GM12878 (cell line): ENCODE results near the gene CCR5. TPM values are rescaled to one million over a fixed set of nuclear protein-coding genes. Genes with fewer than 3 reads are reported as not detected.

ENCODE experiments used
- ATAC-seq: fragments of 200-7000 bp; cut with Tn5 transposase; 3 replicates; pipeline ENCODE4 v1.9.1; 2020; ENCODE audit warnings: mild to moderate bottlenecking, moderate library complexity
- BruUV-seq: library from RNA; stranded (reverse); fragments of 400-500 nt; replicated peaks from 2 replicates; lab custom pipeline; 2021; lab: Mats Ljungman, UMichigan
- CTCF ChIA-PET: fragments of 300-600 bp; sonication (Branson Sonifier 250); formaldehyde crosslinking; extraction: SDS; loops from one replicate; lab custom pipeline; 2021; ENCODE audit warnings: inconsistent platforms; lab: Yijun Ruan, JAX
- POLR2A ChIA-PET: fragments of 350-600 bp; formaldehyde crosslinking; extraction: SDS; loops from one replicate; lab custom pipeline; 2021; ENCODE audit warnings: inconsistent platforms; lab: Charles Lee
- RAD21 ChIA-PET: fragments of 300-600 bp; sonication (Branson Sonifier 250); formaldehyde crosslinking; loops from one replicate; lab custom pipeline; 2023; ENCODE audit warnings: antibody characterized with exemption; ENCODE audit not compliant: unreplicated experiment; lab: Charles Lee
- SMC1A ChIA-PET: fragments of 300-600 bp; sonication (Branson Sonifier 250); formaldehyde crosslinking; loops from one replicate; lab custom pipeline; 2023; ENCODE audit not compliant: unreplicated experiment, uncharacterized antibody; lab: Charles Lee
- DNase-seq: peaks from one replicate; pipeline ENCODE4 v3.0.0-alpha.2; 2011; ENCODE audit warnings: low read depth, low spot score
- FAIRE-seq: peaks from 3 replicates; lab custom pipeline; 2011; peaks lifted over from hg19 to GRCh38; lab: Jason Lieb, UNC
- H2AFZ ChIP-seq: 2 replicates; pipeline ENCODE4 v1.6.0; 2011; ENCODE audit warnings: low read depth, low read length, control low read depth; ENCODE audit not compliant: control insufficient read depth
- H3K27ac ChIP-seq: 2 replicates; pipeline ENCODE4 v1.5.1; 2011; ENCODE audit warnings: control low read depth; ENCODE audit not compliant: control insufficient read depth, insufficient read depth
- H3K27me3 ChIP-seq, 2 experiments: replicated peaks in 1 of 2; 2 replicates each; pipeline versions ENCODE4 v1.6.0 to v1.6.1; 2011; ENCODE audit warnings: low read length in 1 of 2; ENCODE audit not compliant: control insufficient read depth in 2 of 2, insufficient read depth in 2 of 2
- H3K36me3 ChIP-seq, 2 experiments: 2 replicates each; pipeline ENCODE4 v1.5.1; 2011; ENCODE audit warnings: low read length in 1 of 2; ENCODE audit not compliant: control insufficient read depth in 2 of 2, insufficient read depth in 2 of 2
- H3K4me1 ChIP-seq: 2 replicates; pipeline ENCODE4 v1.6.1; 2011; ENCODE audit warnings: mild to moderate bottlenecking, low read length, moderate library complexity, mixed read lengths; ENCODE audit not compliant: control insufficient read depth, insufficient read depth
- H3K4me2 ChIP-seq: 2 replicates; pipeline ENCODE4 v1.6.0; 2011; ENCODE audit warnings: control low read depth; ENCODE audit not compliant: control insufficient read depth, insufficient read depth
- H3K4me3 ChIP-seq: fragments of 200-600 bp; sonication (generic); 2 replicates; pipeline ENCODE4 v1.5.1; 2016
- H3K79me2 ChIP-seq: 2 replicates; pipeline ENCODE4 v1.6.0; 2011; ENCODE audit warnings: low read length; ENCODE audit not compliant: control insufficient read depth, insufficient read depth
- H3K9ac ChIP-seq: 2 replicates; pipeline ENCODE4 v1.8.0; 2011; ENCODE audit warnings: low read length, control low read depth, mixed read lengths; ENCODE audit not compliant: control insufficient read depth, insufficient read depth
- H3K9me3 ChIP-seq: replicated peaks from 3 replicates; pipeline ENCODE4 v1.5.1; 2011; ENCODE audit warnings: mild to moderate bottlenecking, low read length; ENCODE audit not compliant: control insufficient read depth, insufficient read depth
- H4K20me1 ChIP-seq: 2 replicates; pipeline ENCODE4 v1.6.0; 2011; ENCODE audit not compliant: control insufficient read depth, insufficient read depth
- EGR1 ChIP-seq, 2 experiments: IDR thresholded peaks; 1 replicate in 1 of 2; 2 replicates in 1 of 2; pipeline ENCODE4 v1.6.1; 2011 to 2012; ENCODE audit warnings: low read depth in 2 of 2, low read length in 2 of 2, borderline replicate concordance in 1 of 2, mild to moderate bottlenecking in 1 of 2, moderate library complexity in 1 of 2
- ETV6 ChIP-seq, 2 experiments: fragments of 450-650 bp in 1 of 2; IDR thresholded peaks in 1 of 2; conservative IDR thresholded peaks in 1 of 2; 2 replicates each; pipeline ENCODE4 v1.6.1; 2014; ENCODE audit warnings: antibody characterized with exemption in 1 of 2, borderline replicate concordance in 1 of 2, low read depth in 1 of 2, mild to moderate bottlenecking in 1 of 2, moderate library complexity in 1 of 2
- GABPA ChIP-seq: IDR thresholded peaks from 2 replicates; pipeline ENCODE4 v1.6.1; 2014; ENCODE audit warnings: antibody characterized with exemption, low read depth, mild to moderate bottlenecking, inconsistent platforms
- IRF4 ChIP-seq: IDR thresholded peaks from 2 replicates; pipeline ENCODE4 v1.6.1; 2011; ENCODE audit warnings: low read depth, low read length
- JUND ChIP-seq: IDR thresholded peaks from 2 replicates; pipeline ENCODE4 v1.6.1; 2012; ENCODE audit warnings: low read depth, mild to moderate bottlenecking, low read length, improper control_type of control experiment, moderate library complexity
- NBN ChIP-seq: fragments of 450-650 bp; IDR thresholded peaks from 2 replicates; pipeline ENCODE4 v1.6.1; 2016
- NFXL1 ChIP-seq: fragments of 450-650 bp; IDR thresholded peaks from 2 replicates; pipeline ENCODE4 v1.6.1; 2017; ENCODE audit warnings: antibody characterized with exemption, mild to moderate bottlenecking, borderline replicate concordance
- NR2F1 ChIP-seq: fragments of 450-650 bp; conservative IDR thresholded peaks from 2 replicates; pipeline ENCODE4 v1.6.1; 2017; ENCODE audit warnings: mild to moderate bottlenecking
- POU2F2 ChIP-seq: IDR thresholded peaks from 3 replicates; pipeline ENCODE4 v1.6.1; 2011; ENCODE audit warnings: low read depth, mild to moderate bottlenecking, low read length, borderline replicate concordance
- RAD21 ChIP-seq: IDR thresholded peaks from 2 replicates; pipeline ENCODE4 v1.6.1; 2011; ENCODE audit warnings: mild to moderate bottlenecking, low read depth, low read length, moderate library complexity; ENCODE audit not compliant: insufficient read depth
- SMC3 ChIP-seq: IDR thresholded peaks from 2 replicates; pipeline ENCODE4 v1.6.1; 2011; ENCODE audit warnings: low read length, improper control_type of control experiment, borderline replicate concordance
- SPI1 ChIP-seq: IDR thresholded peaks from 2 replicates; pipeline ENCODE4 v1.6.1; 2011; ENCODE audit warnings: low read depth, mild to moderate bottlenecking, low read length, moderate library complexity, borderline replicate concordance; ENCODE audit not compliant: insufficient read depth
- SRF ChIP-seq, 2 experiments: IDR thresholded peaks; 2 replicates each; pipeline ENCODE4 v1.6.1; 2011; ENCODE audit warnings: low read depth in 2 of 2, low read length in 2 of 2, mild to moderate bottlenecking in 1 of 2, moderate library complexity in 1 of 2
- TAF1 ChIP-seq: IDR thresholded peaks from 2 replicates; pipeline ENCODE4 v1.6.1; 2011; ENCODE audit warnings: mild to moderate bottlenecking, low read depth, low read length, borderline replicate concordance
- YY1 ChIP-seq: IDR thresholded peaks from 2 replicates; pipeline ENCODE4 v1.6.1; 2011; ENCODE audit warnings: low read depth, mild to moderate bottlenecking, low read length
- ZBTB33 ChIP-seq: fragments of 450-650 bp; IDR thresholded peaks from 2 replicates; pipeline ENCODE4 v1.6.1; 2017; ENCODE audit warnings: mild to moderate bottlenecking
- WGBS: methylation state at CpG from one replicate; pipeline ENCODE4 v1.1.6; 2016; ENCODE audit warnings: low lambda C conversion rate; ENCODE audit not compliant: insufficient replicate concordance, insufficient coverage; ENCODE audit errors: missing lambda C conversion rate; 5-methylcytosine and 5-hydroxymethylcytosine counted together
- in situ Hi-C: fragments of 300-500 bp; cut with MboI; formaldehyde crosslinking; loops from 9 replicates; pipeline ENCODE4 v1.14.3; 2018; ENCODE audit warnings: mixed read lengths
- intact Hi-C: fragments of 100-400 bp; cut with micrococcal nuclease; formaldehyde crosslinking; loops from one replicate; pipeline ENCODE4 v1.14.2; 2022; ENCODE audit not compliant: unreplicated experiment
- polyA plus RNA-seq, 11 experiments: library from polyadenylated mRNA; depleted of rRNA in 4 of 11; unstranded in 6 of 11; stranded (reverse) in 5 of 11; fragments of >200 nt; fragmentation: Nextera tagmentation in 4 of 11; fragmentation: Illumina TruSeq in 1 of 11; extraction: Ambion mirVana in 4 of 11; extraction: Trizol in 1 of 11; gene quantifications; 1 replicate in 1 of 11; 2 replicates in 10 of 11; pipeline versions ENCODE4 v1.2.1 to v1.2.3, GENCODE V29; 2011 to 2016; ENCODE audit warnings: inconsistent platforms in 2 of 11, missing spikeins in 2 of 11, low read depth in 1 of 11
- total RNA-seq, 4 experiments: library from RNA; depleted of rRNA in 3 of 4; stranded (reverse); fragments of >200 nt in 3 of 4; fragmentation: Illumina TruSeq in 1 of 4; extraction: Trizol in 1 of 4; gene quantifications; 2 replicates each; pipeline versions ENCODE4 v1.2.1 to v1.2.3, GENCODE V29; 2013 to 2021
- TF ChIP-seq, protein P1 (sequence below): fragments of 150-350 bp; IDR thresholded peaks from 2 replicates; pipeline ENCODE4 v1.6.1; 2016; ENCODE audit warnings: low read depth, low read length

The CCR5 gene
- total and polyA plus RNA-seq, 10 of the 15 experiments (the other 5 are each of a cell fraction or from before 2014, with no cell fraction given), result 0.17 to 1.6 (median 0.82) TPM; not detected in 1

DNA sequence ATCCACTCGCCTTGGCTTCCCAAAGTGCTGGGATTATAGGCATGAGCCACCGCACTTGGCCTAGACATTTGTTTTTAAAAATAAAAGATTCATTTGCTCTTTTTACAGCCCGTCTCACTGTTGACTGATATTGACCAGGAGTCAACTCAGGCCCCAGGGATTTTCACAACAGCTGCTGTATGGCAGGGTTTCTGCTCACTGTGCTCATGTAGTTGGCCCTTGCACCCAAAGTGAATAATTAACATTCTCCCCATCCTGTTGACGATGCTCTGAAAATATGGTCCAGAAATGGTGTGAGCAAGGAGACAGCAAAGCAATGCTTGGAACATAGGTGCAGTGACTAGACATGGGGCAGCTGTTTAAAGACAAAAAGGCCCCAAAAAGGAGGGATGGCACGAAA is 2.9 kb upstream of the CCR5 start (continued):
- TF ChIP-seq, protein P1, sequence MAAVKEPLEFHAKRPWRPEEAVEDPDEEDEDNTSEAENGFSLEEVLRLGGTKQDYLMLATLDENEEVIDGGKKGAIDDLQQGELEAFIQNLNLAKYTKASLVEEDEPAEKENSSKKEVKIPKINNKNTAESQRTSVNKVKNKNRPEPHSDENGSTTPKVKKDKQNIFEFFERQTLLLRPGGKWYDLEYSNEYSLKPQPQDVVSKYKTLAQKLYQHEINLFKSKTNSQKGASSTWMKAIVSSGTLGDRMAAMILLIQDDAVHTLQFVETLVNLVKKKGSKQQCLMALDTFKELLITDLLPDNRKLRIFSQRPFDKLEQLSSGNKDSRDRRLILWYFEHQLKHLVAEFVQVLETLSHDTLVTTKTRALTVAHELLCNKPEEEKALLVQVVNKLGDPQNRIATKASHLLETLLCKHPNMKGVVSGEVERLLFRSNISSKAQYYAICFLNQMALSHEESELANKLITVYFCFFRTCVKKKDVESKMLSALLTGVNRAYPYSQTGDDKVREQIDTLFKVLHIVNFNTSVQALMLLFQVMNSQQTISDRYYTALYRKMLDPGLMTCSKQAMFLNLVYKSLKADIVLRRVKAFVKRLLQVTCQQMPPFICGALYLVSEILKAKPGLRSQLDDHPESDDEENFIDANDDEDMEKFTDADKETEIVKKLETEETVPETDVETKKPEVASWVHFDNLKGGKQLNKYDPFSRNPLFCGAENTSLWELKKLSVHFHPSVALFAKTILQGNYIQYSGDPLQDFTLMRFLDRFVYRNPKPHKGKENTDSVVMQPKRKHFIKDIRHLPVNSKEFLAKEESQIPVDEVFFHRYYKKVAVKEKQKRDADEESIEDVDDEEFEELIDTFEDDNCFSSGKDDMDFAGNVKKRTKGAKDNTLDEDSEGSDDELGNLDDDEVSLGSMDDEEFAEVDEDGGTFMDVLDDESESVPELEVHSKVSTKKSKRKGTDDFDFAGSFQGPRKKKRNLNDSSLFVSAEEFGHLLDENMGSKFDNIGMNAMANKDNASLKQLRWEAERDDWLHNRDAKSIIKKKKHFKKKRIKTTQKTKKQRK, result no peak
- TF ChIP-seq GABPA, result no peak

- Histone ChIP-seq H3K27ac (no peak overlapping the region), H3K27me3 (no peaks in the 10 kb centered on the region), H3K9ac (no peak overlapping the region), H3K9me3 (no peaks in the 10 kb centered on the region), H3K4me2 (no peak overlapping the region), H3K4me1 (peaks cover 14% of the 10 kb centered on the region), H3K4me3 (no peak overlapping the region), H2AFZ (peak overlapping the region; percentile 46; the same call in 1 of the 2 replicates), H4K20me1 (no peaks in the 10 kb centered on the region), H3K36me3 (no peaks in the 10 kb centered on the region), H3K79me2 (no peaks in the 10 kb centered on the region)
- RAD21 ChIA-PET, result interaction anchor here (0.7 to 13.5 kb wide), 40 partner anchors 9 to 439 kb away, joined by 3 to 421 read pairs (median 7); partner anchors contain the start of genes CCR1 and CCR2
- ATAC-seq, result peak; percentile 89
- SMC1A ChIA-PET, result interaction anchor here (0.6 to 15.8 kb wide), 44 partner anchors 8 to 430 kb away, joined by 3 to 581 read pairs (median 8); partner anchors contain the start of genes CCR1 and CCR2
- 1% methylated on average over 7 of the region's 7 CpGs for WGBS
- DNase-seq, result peak; percentile 70
- POLR2A ChIA-PET, result interaction anchor here (0.6 to 5.9 kb wide), 11 partner anchors 46 to 676 kb away, joined by 3 to 22 read pairs (median 5); partner anchors contain the start of gene CCR1
- intact Hi-C loops (loop anchor here (1.0 kb wide), 5 partner anchors 92 to 279 kb away; partner anchors contain the start of gene CCR1), in situ Hi-C loops (no loop called here)
- BruUV-seq, result no TSS peak
- FAIRE-seq, result peak; percentile 88
- CTCF ChIA-PET, result interaction anchor here (0.6 to 21.1 kb wide), 42 partner anchors 9 to 429 kb away, joined by 3 to 714 read pairs (median 6); partner anchors contain the start of gene CCR1
- TF ChIP-seq EGR1 (IDR thresholded peaks at IDR 0.05; ENCODE audit: borderline replicate concordance in 1 of 2, low read depth in 2 of 2, low read length in 2 of 2), result 0 out of 3 replicates have a peak, but pooled peaks of 1 of the 2 experiments have one; percentile 6
- 0 out of 2 replicates have a peak, but pooled peaks have one; percentile 19 for TF ChIP-seq NBN
- 0 out of 2 replicates have a peak, but pooled peaks have one; percentile 49 for TF ChIP-seq IRF4
- no peak for TF ChIP-seq NFXL1
- TF ChIP-seq POU2F2, result 0 out of 3 replicates have a peak, but pooled peaks have one; percentile 14
- TF ChIP-seq JUND, result no peak
- no peak for TF ChIP-seq ZBTB33
- peak; percentile 84 for TF ChIP-seq SMC3
- TF ChIP-seq TAF1, result no peak
- peak; percentile 62; the same call in 1 of the 2 replicates for TF ChIP-seq YY1
- TF ChIP-seq RAD21, result peak; percentile 87
- TF ChIP-seq SRF (IDR thresholded peaks at IDR 0.05; ENCODE audit: low read depth in 2 of 2, low read length in 2 of 2), result no peak
- no peak for TF ChIP-seq NR2F1
- TF ChIP-seq ETV6 (conservative IDR thresholded peaks at IDR 0.05 in 1 of 2, IDR thresholded peaks at IDR 0.05 in 1 of 2; ENCODE audit: borderline replicate concordance in 1 of 2, low read depth in 1 of 2), result peak in 1 of 2 experiments; percentile 42; a peak in 1 of 4 replicates
- peak; percentile 47; the same call in 1 of the 2 replicates for TF ChIP-seq SPI1
Measured at GRCh38 chr3:46368569-46368968, 2.2 kb upstream of the CCR5 start.
